HL-60 (cell line): ENCODE measurements around the gene ALDH7A1.

Experiments used
- DNase-seq, 2 experiments: peaks; one replicate each; pipeline ENCODE4 v3.0.0-alpha.2; 2010 to 2020; ENCODE audit warnings: low read depth in 1 of 2, low spot score in 1 of 2
- H3K27ac ChIP-seq: fragments of 250-450 bp; sonication (Bioruptor Pico); replicated peaks from 2 replicates; pipeline ENCODE4 v1.5.1; 2020; ENCODE audit warnings: mild to moderate bottlenecking, moderate library complexity
- H3K27me3 ChIP-seq: fragments of 250-450 bp; sonication (Bioruptor Pico); 2 replicates; pipeline ENCODE4 v1.5.1; 2021; ENCODE audit warnings: mild to moderate bottlenecking, moderate library complexity; ENCODE audit not compliant: insufficient read depth, poor library complexity, severe bottlenecking
- H3K4me3 ChIP-seq: replicated peaks from 2 replicates; pipeline ENCODE4 v1.5.1; 2011; ENCODE audit warnings: mild to moderate bottlenecking, control low read depth, low read length; ENCODE audit not compliant: insufficient read depth
- GABPA ChIP-seq: IDR thresholded peaks from 2 replicates; pipeline ENCODE4 v1.6.1; 2012; ENCODE audit warnings: low read depth
- POLR2AphosphoS5 ChIP-seq: IDR thresholded peaks from 2 replicates; pipeline ENCODE4 v1.6.1; 2012; ENCODE audit warnings: low read depth
- SPI1 ChIP-seq: IDR thresholded peaks from 2 replicates; pipeline ENCODE4 v1.6.1; 2012; ENCODE audit warnings: low read depth, mild to moderate bottlenecking, borderline replicate concordance
- TF ChIP-seq, protein P1 (sequence below): IDR thresholded peaks from 2 replicates; pipeline ENCODE4 v1.6.1; 2012; ENCODE audit warnings: low read depth; ENCODE audit not compliant: insufficient replicate concordance
- TF ChIP-seq, protein P2 (sequence below): IDR thresholded peaks from one replicate; pipeline ENCODE4 v1.5.1; 2011; ENCODE audit warnings: low read length, control low read depth, inconsistent platforms; ENCODE audit not compliant: insufficient read depth

ALDH7A1 gene

DNA sequence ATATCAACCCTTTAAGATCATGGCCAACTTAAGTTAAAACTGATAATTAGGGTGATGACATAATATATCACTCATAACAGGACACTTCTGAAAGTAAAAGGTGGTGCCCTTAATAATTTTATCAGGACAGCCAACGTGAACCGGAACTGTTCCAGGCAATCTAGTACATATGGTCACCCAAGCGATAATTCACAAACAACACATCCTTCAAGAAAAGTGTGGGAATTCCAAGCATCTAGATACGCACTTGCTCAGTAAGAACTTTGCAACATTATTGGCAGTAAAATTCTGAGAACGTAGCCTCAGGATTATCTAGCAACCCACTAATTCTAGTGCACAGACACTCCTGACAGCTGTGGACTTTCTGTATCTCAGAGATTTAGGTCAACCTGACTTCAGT, 85.7 kb downstream of the ALDH7A1 start:
- TF ChIP-seq GABPA (no peak), SPI1 (no peak), POLR2AphosphoS5 (no peak)
- TF ChIP-seq, protein P1, sequence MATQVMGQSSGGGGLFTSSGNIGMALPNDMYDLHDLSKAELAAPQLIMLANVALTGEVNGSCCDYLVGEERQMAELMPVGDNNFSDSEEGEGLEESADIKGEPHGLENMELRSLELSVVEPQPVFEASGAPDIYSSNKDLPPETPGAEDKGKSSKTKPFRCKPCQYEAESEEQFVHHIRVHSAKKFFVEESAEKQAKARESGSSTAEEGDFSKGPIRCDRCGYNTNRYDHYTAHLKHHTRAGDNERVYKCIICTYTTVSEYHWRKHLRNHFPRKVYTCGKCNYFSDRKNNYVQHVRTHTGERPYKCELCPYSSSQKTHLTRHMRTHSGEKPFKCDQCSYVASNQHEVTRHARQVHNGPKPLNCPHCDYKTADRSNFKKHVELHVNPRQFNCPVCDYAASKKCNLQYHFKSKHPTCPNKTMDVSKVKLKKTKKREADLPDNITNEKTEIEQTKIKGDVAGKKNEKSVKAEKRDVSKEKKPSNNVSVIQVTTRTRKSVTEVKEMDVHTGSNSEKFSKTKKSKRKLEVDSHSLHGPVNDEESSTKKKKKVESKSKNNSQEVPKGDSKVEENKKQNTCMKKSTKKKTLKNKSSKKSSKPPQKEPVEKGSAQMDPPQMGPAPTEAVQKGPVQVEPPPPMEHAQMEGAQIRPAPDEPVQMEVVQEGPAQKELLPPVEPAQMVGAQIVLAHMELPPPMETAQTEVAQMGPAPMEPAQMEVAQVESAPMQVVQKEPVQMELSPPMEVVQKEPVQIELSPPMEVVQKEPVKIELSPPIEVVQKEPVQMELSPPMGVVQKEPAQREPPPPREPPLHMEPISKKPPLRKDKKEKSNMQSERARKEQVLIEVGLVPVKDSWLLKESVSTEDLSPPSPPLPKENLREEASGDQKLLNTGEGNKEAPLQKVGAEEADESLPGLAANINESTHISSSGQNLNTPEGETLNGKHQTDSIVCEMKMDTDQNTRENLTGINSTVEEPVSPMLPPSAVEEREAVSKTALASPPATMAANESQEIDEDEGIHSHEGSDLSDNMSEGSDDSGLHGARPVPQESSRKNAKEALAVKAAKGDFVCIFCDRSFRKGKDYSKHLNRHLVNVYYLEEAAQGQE, result no peak
- TF ChIP-seq, protein P2, sequence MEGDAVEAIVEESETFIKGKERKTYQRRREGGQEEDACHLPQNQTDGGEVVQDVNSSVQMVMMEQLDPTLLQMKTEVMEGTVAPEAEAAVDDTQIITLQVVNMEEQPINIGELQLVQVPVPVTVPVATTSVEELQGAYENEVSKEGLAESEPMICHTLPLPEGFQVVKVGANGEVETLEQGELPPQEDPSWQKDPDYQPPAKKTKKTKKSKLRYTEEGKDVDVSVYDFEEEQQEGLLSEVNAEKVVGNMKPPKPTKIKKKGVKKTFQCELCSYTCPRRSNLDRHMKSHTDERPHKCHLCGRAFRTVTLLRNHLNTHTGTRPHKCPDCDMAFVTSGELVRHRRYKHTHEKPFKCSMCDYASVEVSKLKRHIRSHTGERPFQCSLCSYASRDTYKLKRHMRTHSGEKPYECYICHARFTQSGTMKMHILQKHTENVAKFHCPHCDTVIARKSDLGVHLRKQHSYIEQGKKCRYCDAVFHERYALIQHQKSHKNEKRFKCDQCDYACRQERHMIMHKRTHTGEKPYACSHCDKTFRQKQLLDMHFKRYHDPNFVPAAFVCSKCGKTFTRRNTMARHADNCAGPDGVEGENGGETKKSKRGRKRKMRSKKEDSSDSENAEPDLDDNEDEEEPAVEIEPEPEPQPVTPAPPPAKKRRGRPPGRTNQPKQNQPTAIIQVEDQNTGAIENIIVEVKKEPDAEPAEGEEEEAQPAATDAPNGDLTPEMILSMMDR, result no peak
- Histone ChIP-seq H3K4me3 (no peak overlapping the region), H3K27ac (no peak overlapping the region), H3K27me3 (no peaks in the 10 kb centered on the region)
- DNase-seq, result no peak

DNA sequence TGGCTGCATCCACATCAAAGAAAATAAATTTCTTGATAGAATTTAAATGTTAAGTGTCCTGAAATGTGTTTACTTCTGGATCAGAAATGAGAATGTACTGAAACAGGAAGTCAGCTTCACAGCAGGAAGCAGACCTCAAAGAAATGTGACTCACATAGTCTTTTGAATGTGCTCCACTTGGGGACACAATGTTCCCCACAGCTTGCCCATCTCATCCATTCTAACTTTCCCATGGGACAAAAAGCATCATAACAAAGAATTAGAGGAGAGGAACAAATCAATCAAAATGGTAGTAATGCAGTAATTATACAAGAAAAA, 86.1 kb downstream of the ALDH7A1 start:
- TF ChIP-seq, protein P2, result no peak
- TF ChIP-seq POLR2AphosphoS5, result no peak
- no peak for TF ChIP-seq SPI1
- no peak for DNase-seq

DNA sequence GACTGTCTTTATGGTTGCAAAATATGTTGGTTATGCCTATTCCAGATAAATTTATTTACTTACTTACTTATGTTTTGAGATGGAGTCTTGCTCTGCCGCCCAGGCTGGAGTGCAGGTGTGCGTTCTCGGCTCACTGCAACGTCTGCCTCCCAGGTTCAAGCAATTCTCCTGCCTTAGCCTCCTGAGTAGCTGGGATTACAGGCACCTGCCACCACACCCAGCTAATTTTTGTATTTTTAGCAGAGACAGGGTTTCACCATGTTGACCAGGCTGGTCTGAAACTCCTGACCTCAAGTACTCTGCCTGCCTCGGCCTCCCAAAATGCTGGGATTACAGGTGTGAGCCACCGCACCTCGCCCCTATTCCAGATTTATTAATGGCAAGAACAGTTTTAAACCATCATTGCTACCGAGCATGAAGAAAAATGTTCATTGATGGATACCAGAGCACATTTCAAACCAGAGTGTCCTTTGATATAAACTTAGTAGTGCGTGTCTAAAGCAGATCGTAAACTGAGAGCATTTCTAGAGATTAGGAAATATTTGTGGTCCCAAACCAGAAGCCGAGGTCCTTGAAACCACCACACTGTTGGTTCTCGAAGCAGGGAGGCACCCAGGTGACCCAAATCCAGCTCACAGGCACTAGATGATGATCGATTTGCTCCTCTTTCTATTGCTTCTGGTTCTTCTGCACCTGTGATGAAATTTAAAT, 86.6 kb downstream of the ALDH7A1 start:
- no peak overlapping the region for H3K4me3 ChIP-seq
- H3K27ac ChIP-seq, result no peak overlapping the region
- TF ChIP-seq SPI1, result no peak
- TF ChIP-seq, protein P2, result no peak
- no peak for TF ChIP-seq GABPA
- TF ChIP-seq, protein P1, result no peak
- no peak for TF ChIP-seq POLR2AphosphoS5
- DNase-seq, result no peak
- H3K27me3 ChIP-seq, result no peaks in the 10 kb centered on the region

More for the DNA sequence above, 86.1 kb downstream of the ALDH7A1 start:
- Histone ChIP-seq H3K4me3 (no peak overlapping the region), H3K27ac (no peak overlapping the region), H3K27me3 (no peaks in the 10 kb centered on the region)

DNA sequence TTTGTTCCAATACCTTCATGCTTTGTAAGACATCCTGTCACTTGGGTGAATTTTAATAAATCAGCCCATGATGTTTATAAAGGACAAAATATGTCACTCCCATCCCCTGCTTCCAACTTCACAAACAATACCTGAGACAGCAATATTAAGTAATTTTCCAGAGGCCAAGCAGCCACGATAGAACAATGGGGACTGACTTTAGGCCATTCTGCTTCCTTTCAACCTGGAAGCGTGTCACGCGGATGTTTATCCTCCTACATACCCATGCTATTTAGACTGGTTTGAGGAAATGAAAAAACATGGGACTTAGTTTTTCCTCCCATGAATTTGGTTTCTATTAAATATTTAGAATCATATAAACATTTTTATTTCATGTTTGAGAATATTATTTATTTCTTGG, 88.9 kb downstream of the ALDH7A1 start:
- DNase-seq, result no peak
- Histone ChIP-seq H3K4me3 (no peak overlapping the region), H3K27me3 (no peaks in the 10 kb centered on the region), H3K27ac (no peak overlapping the region)
- no peak for TF ChIP-seq GABPA
- TF ChIP-seq, protein P1, result no peak
- TF ChIP-seq, protein P2, result no peak
